Upper lobe of left lung (tissue), 6 donors: Measurements from ENCODE around the gene TEX35. TPM values are rescaled to one million over a fixed set of nuclear protein-coding genes. Genes with fewer than 3 reads are reported as not detected.

ENCODE experiments used
- small RNA-seq, 4 donors: library from RNA; depleted of rRNA; stranded (forward); fragments of <200 nt; gene quantifications; one replicate each; pipeline ENCODE3, GENCODE V24; 2016
- total RNA-seq, 6 donors: library from RNA; depleted of rRNA in 4 of 6; stranded (reverse); fragments of >200 nt in 4 of 6; gene quantifications; one replicate each; pipeline versions ENCODE4 v1.1.0 to v1.2.1, GENCODE V29; 2016 to 2021
- donor health status: DM: no; HTN: no; CAD: no; lungs with moderate emphysema.
- donor health status: DM: no; HTN: yes; CAD: no; lungs with severe emphysema.

TEX35 gene
- total RNA-seq, 6 donors from 2014 or later = not detected

Small RNAs within 50 kb of the gene (small RNA-seq; reads per million reads assigned to genes)
- gene RF00017 (0 reads per million in 4 donors), gene RNA5SP69 (0 reads per million in 4 donors)

Other genes starting within 250 kb of the TEX35 start
- gene CLEC20A, start 16.1 kb upstream of the TEX35 start, total RNA-seq = not detected
- 10 to 100 TPM in 1 of 6 donors, 1 to 10 TPM in 5; 6.2 to 23.9 (median 7.6) TPM for gene RALGPS2, start 212.1 kb downstream of the TEX35 start, total RNA-seq